Measurements from ENCODE around the gene FGFR2.

Gene FGFR2

DNA sequence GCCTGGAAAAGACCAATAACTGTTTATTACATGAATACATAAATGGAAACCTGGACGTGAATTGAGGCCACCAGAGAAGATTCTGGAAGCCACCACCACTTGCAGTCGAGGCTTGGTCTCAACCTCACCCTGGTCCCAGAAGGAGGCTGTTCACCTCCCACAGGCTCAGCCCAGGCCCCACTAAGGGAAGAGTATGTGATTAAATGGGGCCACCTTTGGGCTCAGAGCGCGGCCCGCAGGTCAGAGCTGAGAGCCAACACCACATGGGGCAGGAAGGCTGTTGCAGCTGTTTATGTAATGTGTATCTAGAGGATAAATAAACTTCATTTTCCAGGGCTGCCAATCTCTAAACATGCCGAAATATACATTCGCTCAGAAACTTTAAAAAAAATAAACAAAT is 17.6 kb upstream of the FGFR2 start:
- H3K36me3 ChIP-seq (replicated peaks) = no peaks in the 10 kb centered on the region
- TF ChIP-seq, protein P1, sequence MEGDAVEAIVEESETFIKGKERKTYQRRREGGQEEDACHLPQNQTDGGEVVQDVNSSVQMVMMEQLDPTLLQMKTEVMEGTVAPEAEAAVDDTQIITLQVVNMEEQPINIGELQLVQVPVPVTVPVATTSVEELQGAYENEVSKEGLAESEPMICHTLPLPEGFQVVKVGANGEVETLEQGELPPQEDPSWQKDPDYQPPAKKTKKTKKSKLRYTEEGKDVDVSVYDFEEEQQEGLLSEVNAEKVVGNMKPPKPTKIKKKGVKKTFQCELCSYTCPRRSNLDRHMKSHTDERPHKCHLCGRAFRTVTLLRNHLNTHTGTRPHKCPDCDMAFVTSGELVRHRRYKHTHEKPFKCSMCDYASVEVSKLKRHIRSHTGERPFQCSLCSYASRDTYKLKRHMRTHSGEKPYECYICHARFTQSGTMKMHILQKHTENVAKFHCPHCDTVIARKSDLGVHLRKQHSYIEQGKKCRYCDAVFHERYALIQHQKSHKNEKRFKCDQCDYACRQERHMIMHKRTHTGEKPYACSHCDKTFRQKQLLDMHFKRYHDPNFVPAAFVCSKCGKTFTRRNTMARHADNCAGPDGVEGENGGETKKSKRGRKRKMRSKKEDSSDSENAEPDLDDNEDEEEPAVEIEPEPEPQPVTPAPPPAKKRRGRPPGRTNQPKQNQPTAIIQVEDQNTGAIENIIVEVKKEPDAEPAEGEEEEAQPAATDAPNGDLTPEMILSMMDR (IDR thresholded peaks at IDR 0.05; ENCODE audit: low read depth, low read length, missing control alignments) = no peak
- no peak overlapping the region for H3K27ac ChIP-seq
- in situ Hi-C loops (cut with HindIII; ENCODE audit: low pct_ligation_motif_present, low sequenced_read_pairs) = no loop called here
- no peak for DNase-seq
- no peaks in the 10 kb centered on the region for H3K27me3 ChIP-seq (replicated peaks)
- H3K4me3 ChIP-seq (ENCODE audit: low read depth, low read length) = no peak overlapping the region

GRCh38 chr10:121615435-121615793 is 17.2 kb upstream of the FGFR2 start:
- Histone ChIP-seq H3K4me3 (ENCODE audit: low read depth, low read length) (no peak overlapping the region), H3K27me3 (replicated peaks) (no peaks in the 10 kb centered on the region), H3K36me3 (replicated peaks) (no peaks in the 10 kb centered on the region), H3K27ac (no peak overlapping the region)
- no peak for DNase-seq
- TF ChIP-seq, protein P1 (IDR thresholded peaks at IDR 0.05; ENCODE audit: low read depth, low read length, missing control alignments) = no peak
- in situ Hi-C loops (cut with HindIII; ENCODE audit: low pct_ligation_motif_present, low sequenced_read_pairs) = no loop called here

DNA sequence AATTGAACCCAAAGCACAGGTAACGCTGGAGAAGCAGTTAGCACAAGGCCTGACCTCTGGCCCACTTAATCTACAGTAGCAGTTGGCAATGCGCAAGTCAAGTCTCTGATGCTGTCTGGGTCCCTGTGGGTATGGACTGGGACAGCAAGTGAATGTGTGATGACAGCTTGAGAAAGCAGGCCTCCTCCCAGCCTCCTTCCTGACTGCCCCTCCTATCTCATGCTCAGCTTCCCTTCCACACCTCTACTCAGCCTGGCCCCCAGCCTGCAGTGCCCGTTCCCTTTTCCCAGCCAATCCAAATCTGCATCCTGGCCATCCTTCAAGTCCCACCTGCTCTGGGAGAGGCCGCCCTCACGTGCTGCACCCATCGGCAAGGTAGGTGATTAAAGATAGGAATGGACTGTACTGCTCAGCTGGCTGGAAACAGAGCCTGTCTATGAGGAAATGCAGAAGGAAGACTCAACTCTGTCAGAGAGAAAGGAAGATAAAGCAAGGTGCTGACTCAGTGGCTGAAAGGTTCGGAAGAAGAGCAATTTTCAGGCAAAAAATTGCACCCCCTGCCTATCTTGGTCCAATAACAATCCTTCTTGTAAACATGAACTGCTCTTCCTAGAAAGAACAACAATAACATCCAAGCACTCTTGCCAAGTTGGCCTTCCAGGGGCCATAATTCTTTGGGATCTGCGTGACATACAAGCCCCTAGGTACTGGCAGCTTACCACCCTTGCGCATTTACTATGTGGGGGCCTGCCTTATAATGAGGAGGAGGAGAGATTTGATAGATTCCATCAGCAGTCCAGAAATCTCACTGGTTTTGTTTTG is 16.6 kb upstream of the FGFR2 start:
- Histone ChIP-seq H3K4me3 (ENCODE audit: low read depth, low read length) (no peak overlapping the region), H3K36me3 (replicated peaks) (no peaks in the 10 kb centered on the region), H3K27ac (no peak overlapping the region), H3K27me3 (replicated peaks) (no peaks in the 10 kb centered on the region)
- DNase-seq = no peak
- TF ChIP-seq, protein P1 (IDR thresholded peaks at IDR 0.05; ENCODE audit: low read depth, low read length, missing control alignments) = no peak
- in situ Hi-C loops (cut with HindIII; ENCODE audit: low pct_ligation_motif_present, low sequenced_read_pairs) = no loop called here

DNA sequence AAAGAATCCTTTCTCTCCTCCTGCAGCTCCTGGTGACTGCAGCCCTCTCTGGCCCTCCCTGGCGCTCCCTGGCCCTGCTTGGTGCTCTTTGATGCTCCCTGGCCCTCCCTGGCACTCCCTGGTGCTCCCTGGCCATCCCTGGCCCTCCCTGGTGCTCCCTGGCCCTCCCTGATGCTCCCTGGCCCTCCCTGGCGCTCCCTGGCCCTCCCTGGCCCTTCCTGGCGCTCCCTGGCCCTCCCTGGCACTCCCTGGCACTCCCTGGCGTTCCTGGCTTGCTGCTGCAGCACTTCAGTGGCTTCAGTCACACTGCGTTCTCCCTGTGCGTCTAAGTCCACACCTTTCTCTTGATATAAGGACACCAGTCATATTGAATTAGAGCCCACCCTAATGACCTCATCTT is 15.2 kb upstream of the FGFR2 start:
- no peaks in the 10 kb centered on the region for H3K27me3 ChIP-seq (replicated peaks)
- H3K4me3 ChIP-seq (ENCODE audit: low read depth, low read length) = no peak overlapping the region
- H3K36me3 ChIP-seq (replicated peaks) = no peaks in the 10 kb centered on the region
- DNase-seq = no peak
- H3K27ac ChIP-seq = no peak overlapping the region
- TF ChIP-seq, protein P1 (IDR thresholded peaks at IDR 0.05; ENCODE audit: low read depth, low read length, missing control alignments) = no peak
- in situ Hi-C loops (cut with HindIII; ENCODE audit: low pct_ligation_motif_present, low sequenced_read_pairs) = no loop called here

- H3K27ac ChIP-seq = no peak overlapping the region
- TF ChIP-seq, protein P1 (IDR thresholded peaks at IDR 0.05; ENCODE audit: low read depth, low read length, missing control alignments) = no peak
- H3K27me3 ChIP-seq (replicated peaks) = no peaks in the 10 kb centered on the region
- no peak for DNase-seq
- no peaks in the 10 kb centered on the region for H3K36me3 ChIP-seq (replicated peaks)
- no peak overlapping the region for H3K4me3 ChIP-seq (ENCODE audit: low read depth, low read length)
- in situ Hi-C loops (cut with HindIII; ENCODE audit: low pct_ligation_motif_present, low sequenced_read_pairs) = no loop called here
Observed at GRCh38 chr10:121611393-121612159, 13.3 kb upstream of the FGFR2 start.
